Dorsolateral prefrontal cortex (tissue), 118 donors: ENCODE results near the gene TRIM56. TPM values are rescaled to one million over a fixed set of nuclear protein-coding genes. Genes with fewer than 3 reads are reported as not detected.

Experiments used
- total RNA-seq, 120 experiments: library from RNA; stranded (reverse); gene quantifications; one replicate each; pipeline versions ENCODE4 v1.2.3 to v1.2.4, GENCODE V29; 2022

Gene TRIM56
- total RNA-seq, 120 experiments from 2014 or later, result 5.7 to 29.9 (median 14.1) TPM

Other genes with a start within 250 kb of the TRIM56 start
- 10 to 100 TPM; 15.8 to 54.2 (median 30.1) TPM for gene SLC12A9, start 232.8 kb upstream of the TRIM56 start, total RNA-seq
- gene TRIP6, start 218.1 kb upstream of the TRIM56 start, total RNA-seq, result 10 to 100 TPM; 12.5 to 46.7 (median 23.4) TPM
- 100 to 1,000 TPM in 56 of 120 experiments, 10 to 100 TPM in 64; 60.4 to 142 (median 97.9) TPM for gene SRRT, start 210.4 kb upstream of the TRIM56 start, total RNA-seq
- 1 to 10 TPM in 118 of 120 experiments, under 1 TPM in 2; 0.51 to 5.4 (median 2.7) TPM for gene UFSP1, start 195.8 kb upstream of the TRIM56 start, total RNA-seq
- gene ACHE, start 189.6 kb upstream of the TRIM56 start, total RNA-seq, result 10 to 100 TPM; 14.4 to 57.3 (median 37.8) TPM
- gene MUC3A, start 135.9 kb upstream of the TRIM56 start, total RNA-seq, result 1 to 10 TPM in 1 of 120 experiments, under 1 TPM in 15, not detected in 104; 0.04 to 1.4 (median 0.19) TPM
- gene MUC12, start 115.9 kb upstream of the TRIM56 start, total RNA-seq, result 1 to 10 TPM in 117 of 120 experiments, under 1 TPM in 2, not detected in 1; 0.81 to 9.8 (median 4.2) TPM
- under 1 TPM in 2 of 120 experiments, not detected in 118; 0.04 to 0.08 TPM for gene MUC17, start 65.4 kb upstream of the TRIM56 start, total RNA-seq
- gene SERPINE1, start 41.6 kb downstream of the TRIM56 start, total RNA-seq, result 10 to 100 TPM in 4 of 120 experiments, 1 to 10 TPM in 94, under 1 TPM in 22; 0.31 to 13.4 (median 2.0) TPM
- 100 to 1,000 TPM in 60 of 120 experiments, 10 to 100 TPM in 60; 39.7 to 176 (median 100.0) TPM for gene AP1S1, start 69.0 kb downstream of the TRIM56 start, total RNA-seq
- 100 to 1,000 TPM in 22 of 120 experiments, 10 to 100 TPM in 93, 1 to 10 TPM in 5; 5.8 to 171 (median 31.4) TPM for gene VGF, start 80.1 kb downstream of the TRIM56 start, total RNA-seq
- gene NAT16, start 94.8 kb downstream of the TRIM56 start, total RNA-seq, result 1 to 10 TPM in 61 of 120 experiments, under 1 TPM in 53, not detected in 6; 0.23 to 5.3 (median 1.1) TPM
- under 1 TPM in 3 of 120 experiments, not detected in 117; 0.25 to 0.69 (median 0.51) TPM for gene MOGAT3, start 115.6 kb downstream of the TRIM56 start, total RNA-seq
- gene PLOD3, start 132.1 kb downstream of the TRIM56 start, total RNA-seq, result 100 to 1,000 TPM in 12 of 120 experiments, 10 to 100 TPM in 108; 26.7 to 217 (median 56.2) TPM
- 10 to 100 TPM; 36.5 to 63.3 (median 50.0) TPM for gene ZNHIT1, start 132.7 kb downstream of the TRIM56 start, total RNA-seq
- 10 to 100 TPM in 67 of 120 experiments, 1 to 10 TPM in 53; 4.4 to 39.9 (median 10.5) TPM for gene CLDN15, start 152.3 kb downstream of the TRIM56 start, total RNA-seq
- gene FIS1, start 159.6 kb downstream of the TRIM56 start, total RNA-seq, result 100 to 1,000 TPM; 134 to 359 (median 209) TPM
- gene IFT22, start 236.3 kb downstream of the TRIM56 start, total RNA-seq, result 10 to 100 TPM; 15.3 to 53.6 (median 33.7) TPM